Hepatocyte (in vitro differentiated cells): ENCODE data around the gene TMPRSS5. TPM values are rescaled to one million over a fixed set of nuclear protein-coding genes. Genes with fewer than 3 reads are reported as not detected.
"Not testable (repeated sequence)": the region's sequence is repeated elsewhere in the genome, so short reads cannot be mapped to it uniquely, and the experiment has no call there.

Experiments used
- DNase-seq: peaks from one replicate; pipeline ENCODE4 v3.0.0-alpha.2; 2016; ENCODE audit warnings: low spot score
- H2AFZ ChIP-seq: fragments of 200-600 bp; sonication (generic); 2 replicates; pipeline ENCODE4 v1.6.0; 2016; ENCODE audit warnings: antibody characterized with exemption, mild to moderate bottlenecking
- H3K27ac ChIP-seq: fragments of 200-600 bp; sonication (generic); 2 replicates; pipeline ENCODE4 v1.5.1; 2016; ENCODE audit warnings: mild to moderate bottlenecking
- H3K27me3 ChIP-seq: fragments of 200-600 bp; sonication (generic); 2 replicates; pipeline ENCODE4 v1.6.1; 2016
- H3K36me3 ChIP-seq: fragments of 200-600 bp; sonication (generic); replicated peaks from 2 replicates; pipeline ENCODE4 v1.5.1; 2016; ENCODE audit warnings: low read depth; ENCODE audit not compliant: insufficient read depth
- H3K4me1 ChIP-seq: fragments of 200-600 bp; sonication (generic); 2 replicates; pipeline ENCODE4 v1.5.1; 2016; ENCODE audit warnings: mild to moderate bottlenecking, moderate library complexity; ENCODE audit not compliant: insufficient read depth
- H3K4me2 ChIP-seq: fragments of 200-600 bp; sonication (generic); 2 replicates; pipeline ENCODE4 v1.6.0; 2016
- H3K4me3 ChIP-seq: fragments of 200-600 bp; sonication (generic); 2 replicates; pipeline ENCODE4 v1.5.1; 2016; ENCODE audit warnings: mild to moderate bottlenecking
- H3K79me2 ChIP-seq: fragments of 200-600 bp; sonication (generic); 2 replicates; pipeline ENCODE4 v1.6.0; 2017; ENCODE audit warnings: mild to moderate bottlenecking
- H3K9me2 ChIP-seq: fragments of 200-600 bp; sonication (generic); replicated peaks from 2 replicates; pipeline ENCODE4 v1.6.0; 2017; ENCODE audit warnings: mild to moderate bottlenecking; ENCODE audit not compliant: insufficient read depth
- H3K9me3 ChIP-seq: fragments of 200-600 bp; sonication (generic); 2 replicates; pipeline ENCODE4 v1.5.1; 2016; ENCODE audit warnings: low read depth, mild to moderate bottlenecking
- H4K20me1 ChIP-seq: fragments of 200-600 bp; sonication (generic); 2 replicates; pipeline ENCODE4 v1.6.0; 2016; ENCODE audit warnings: mild to moderate bottlenecking; ENCODE audit not compliant: insufficient read depth, poor library complexity, severe bottlenecking
- EZH2 ChIP-seq: fragments of 200-600 bp; sonication (generic); IDR thresholded peaks from 2 replicates; pipeline ENCODE4 v1.6.1; 2016; ENCODE audit warnings: antibody characterized with exemption, mild to moderate bottlenecking, borderline replicate concordance
- EZH2phosphoT487 ChIP-seq: fragments of 200-600 bp; sonication (generic); IDR thresholded peaks from one replicate; pipeline ENCODE4 v1.6.1; 2018; ENCODE audit warnings: antibody characterized with exemption, mild to moderate bottlenecking, low read depth, moderate library complexity; ENCODE audit not compliant: unreplicated experiment, severe bottlenecking
- WGBS: methylation state at CpG from one replicate; pipeline ENCODE4 v1.1.6; 2016; ENCODE audit warnings: low lambda C conversion rate; ENCODE audit errors: missing lambda C conversion rate; 5-methylcytosine and 5-hydroxymethylcytosine counted together
- polyA plus RNA-seq: library from polyadenylated mRNA; unstranded; fragments of >200 nt; fragmentation: Nextera tagmentation; extraction: Ambion mirVana; gene quantifications from 2 replicates; pipeline ENCODE4 v1.2.1, GENCODE V29; 2016
- total RNA-seq: library from RNA; depleted of rRNA; stranded (reverse); fragments of >200 nt; gene quantifications from 2 replicates; pipeline ENCODE4 v1.2.3, GENCODE V29; 2014
- TF ChIP-seq, protein P1 (sequence below): fragments of 200-600 bp; sonication (generic); IDR thresholded peaks from 2 replicates; pipeline ENCODE4 v1.5.1; 2016; ENCODE audit warnings: antibody characterized with exemption, mild to moderate bottlenecking; ENCODE audit not compliant: poor library complexity

The TMPRSS5 gene
- total and polyA plus RNA-seq, 2 experiments from 2014 or later, result 0.20 to 0.63 TPM

DNA sequence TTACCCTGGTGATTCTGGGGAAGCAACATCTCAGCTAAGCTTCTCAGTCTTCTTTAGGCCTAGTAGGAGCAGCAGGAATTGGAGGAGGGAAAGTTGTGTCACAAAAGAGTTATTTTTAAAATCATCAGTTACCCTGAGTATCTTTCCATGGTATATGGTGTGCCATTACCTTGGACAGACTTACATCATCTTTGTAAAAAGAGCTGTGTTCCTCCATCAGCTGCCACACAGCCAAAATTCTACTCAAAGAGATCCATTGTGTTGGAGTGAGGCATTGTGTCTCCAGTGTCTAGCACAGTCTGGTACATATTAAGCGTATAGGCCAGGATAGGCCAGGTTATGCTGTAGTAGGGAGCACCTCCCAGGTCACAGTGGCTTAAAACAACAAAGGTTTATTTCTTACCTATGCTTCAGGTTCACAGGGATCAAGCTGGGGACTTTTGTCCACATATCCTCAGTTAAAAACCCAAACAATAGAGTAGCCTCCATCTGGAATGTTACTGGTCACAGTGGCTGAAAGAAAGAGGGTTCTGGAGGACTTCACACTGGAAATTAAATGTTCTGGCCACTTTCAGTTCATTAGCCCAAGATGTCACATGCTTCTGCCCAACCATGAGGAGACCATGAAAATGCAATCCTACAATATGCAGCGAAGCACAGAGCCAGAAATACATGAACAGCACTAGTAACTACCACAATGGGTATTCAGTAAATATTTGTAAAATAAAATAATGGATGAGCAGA, 9.9 kb upstream of the TMPRSS5 start:
- TF ChIP-seq, protein P1, sequence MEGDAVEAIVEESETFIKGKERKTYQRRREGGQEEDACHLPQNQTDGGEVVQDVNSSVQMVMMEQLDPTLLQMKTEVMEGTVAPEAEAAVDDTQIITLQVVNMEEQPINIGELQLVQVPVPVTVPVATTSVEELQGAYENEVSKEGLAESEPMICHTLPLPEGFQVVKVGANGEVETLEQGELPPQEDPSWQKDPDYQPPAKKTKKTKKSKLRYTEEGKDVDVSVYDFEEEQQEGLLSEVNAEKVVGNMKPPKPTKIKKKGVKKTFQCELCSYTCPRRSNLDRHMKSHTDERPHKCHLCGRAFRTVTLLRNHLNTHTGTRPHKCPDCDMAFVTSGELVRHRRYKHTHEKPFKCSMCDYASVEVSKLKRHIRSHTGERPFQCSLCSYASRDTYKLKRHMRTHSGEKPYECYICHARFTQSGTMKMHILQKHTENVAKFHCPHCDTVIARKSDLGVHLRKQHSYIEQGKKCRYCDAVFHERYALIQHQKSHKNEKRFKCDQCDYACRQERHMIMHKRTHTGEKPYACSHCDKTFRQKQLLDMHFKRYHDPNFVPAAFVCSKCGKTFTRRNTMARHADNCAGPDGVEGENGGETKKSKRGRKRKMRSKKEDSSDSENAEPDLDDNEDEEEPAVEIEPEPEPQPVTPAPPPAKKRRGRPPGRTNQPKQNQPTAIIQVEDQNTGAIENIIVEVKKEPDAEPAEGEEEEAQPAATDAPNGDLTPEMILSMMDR, result no peak
- TF ChIP-seq EZH2phosphoT487 (no peak), EZH2 (no peak)
- no peaks in the 10 kb centered on the region for H3K36me3 ChIP-seq
- 100% methylated on average over 2 of the region's 2 CpGs for WGBS
- H3K27me3 ChIP-seq, result no peaks in the 10 kb centered on the region
- no peak overlapping the region for H3K4me2 ChIP-seq
- H3K79me2 ChIP-seq, result no peaks in the 10 kb centered on the region
- no peaks in the 10 kb centered on the region for H3K9me2 ChIP-seq
- no peaks in the 10 kb centered on the region for H3K4me1 ChIP-seq
- no peak overlapping the region for H3K4me3 ChIP-seq
- DNase-seq, result no peak
- H3K9me3 ChIP-seq, result no peaks in the 10 kb centered on the region
- no peaks in the 10 kb centered on the region for H4K20me1 ChIP-seq
- H3K27ac ChIP-seq, result no peak overlapping the region
- H2AFZ ChIP-seq, result no peak overlapping the region

DNA sequence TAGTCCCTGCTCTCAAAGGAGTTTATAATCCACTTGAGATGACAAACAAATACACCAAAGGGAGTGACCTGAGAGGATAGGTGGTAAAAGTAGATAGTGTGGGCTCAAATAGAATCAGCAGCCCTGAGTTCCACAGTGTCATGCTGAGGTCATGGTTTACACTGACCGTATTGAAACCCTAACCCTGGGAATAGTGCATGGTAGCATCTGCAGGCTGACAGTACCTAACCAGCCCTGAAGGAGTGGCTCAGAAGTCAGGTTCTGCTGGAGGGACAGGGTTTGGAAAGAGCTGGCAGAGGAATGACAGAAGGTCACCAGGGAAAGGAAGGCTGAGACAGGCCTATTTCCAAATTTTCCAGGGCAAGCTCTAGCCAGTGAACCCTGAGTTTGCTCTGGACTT, 9.2 kb upstream of the TMPRSS5 start:
- 67% methylated on average over 1 of the region's 1 CpG for WGBS
- Histone ChIP-seq H4K20me1 (no peaks in the 10 kb centered on the region), H2AFZ (no peak overlapping the region), H3K4me3 (no peak overlapping the region), H3K9me3 (peaks cover 1% of the 10 kb centered on the region), H3K9me2 (no peaks in the 10 kb centered on the region), H3K4me2 (no peak overlapping the region), H3K79me2 (no peaks in the 10 kb centered on the region), H3K27ac (no peak overlapping the region), H3K36me3 (no peaks in the 10 kb centered on the region), H3K4me1 (no peaks in the 10 kb centered on the region), H3K27me3 (no peaks in the 10 kb centered on the region)
- DNase-seq, result no peak
- TF ChIP-seq EZH2, result no peak
- TF ChIP-seq, protein P1, result no peak
- no peak for TF ChIP-seq EZH2phosphoT487

DNA sequence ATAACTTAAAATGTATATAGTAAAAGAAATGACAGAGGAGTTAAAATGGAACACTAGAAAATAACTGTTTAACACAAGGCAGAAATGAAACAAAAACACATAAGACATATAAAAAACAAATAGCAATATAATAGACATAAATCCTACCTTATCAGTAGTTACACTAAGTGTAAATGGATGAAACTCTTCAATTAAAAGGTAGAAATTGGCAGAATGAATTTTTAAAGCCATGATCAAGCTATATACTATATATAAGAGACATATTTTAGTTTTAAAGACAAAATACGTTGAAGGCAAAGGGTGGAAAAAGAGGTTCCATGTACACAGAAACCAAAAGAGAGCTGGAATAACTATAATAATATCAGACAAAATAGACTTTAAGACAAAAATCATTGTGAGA, 4.9 kb upstream of the TMPRSS5 start:
- no peak overlapping the region for H3K27ac ChIP-seq
- WGBS, result 95% methylated on average over 1 of the region's 1 CpG

DNA sequence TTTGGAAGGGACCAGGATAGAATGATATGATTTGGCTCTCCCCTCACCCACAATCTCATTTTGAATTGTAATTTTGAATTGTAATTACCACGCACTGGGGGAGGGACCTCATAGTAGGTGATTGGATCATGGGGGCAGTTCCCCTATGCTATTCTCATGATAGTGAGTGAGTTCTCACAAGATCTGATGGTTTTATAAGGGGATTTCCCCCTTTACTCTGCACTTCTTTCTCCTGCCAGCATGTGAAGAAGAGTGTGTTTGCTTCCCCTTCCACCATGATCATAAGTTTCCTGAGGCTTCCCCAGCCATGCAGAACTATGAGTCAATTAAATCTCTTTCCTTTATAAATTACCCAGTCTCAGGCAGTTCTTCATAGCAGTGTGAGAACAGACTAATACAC, 2.6 kb downstream of the TMPRSS5 start:
- H3K4me3 ChIP-seq, DNase-seq, H2AFZ ChIP-seq, H3K36me3 ChIP-seq, H3K9me3 ChIP-seq, H4K20me1 ChIP-seq, H3K27me3 ChIP-seq, H3K27ac ChIP-seq, H3K9me2 ChIP-seq, H3K4me2 ChIP-seq, H3K4me1 ChIP-seq, H3K79me2 ChIP-seq: not testable (repeated sequence)
- WGBS, result 100% methylated on average over 1 of the region's 1 CpG

More for the DNA sequence above, 4.9 kb upstream of the TMPRSS5 start:
- Histone ChIP-seq H4K20me1 (no peaks in the 10 kb centered on the region), H3K27me3 (no peaks in the 10 kb centered on the region), H3K9me2 (no peaks in the 10 kb centered on the region), H3K4me3 (no peak overlapping the region), H3K4me1 (no peaks in the 10 kb centered on the region), H2AFZ (no peak overlapping the region), H3K4me2 (no peak overlapping the region), H3K9me3 (peaks cover 8% of the 10 kb centered on the region), H3K36me3 (no peaks in the 10 kb centered on the region), H3K79me2 (no peaks in the 10 kb centered on the region)
- TF ChIP-seq, protein P1, result no peak
- TF ChIP-seq EZH2phosphoT487, result no peak
- TF ChIP-seq EZH2, result no peak
- DNase-seq, result no peak
